Panc1 (cell line): Measurements from ENCODE around the gene MGAT5. TPM values are rescaled to one million over a fixed set of nuclear protein-coding genes. Genes with fewer than 3 reads are reported as not detected.

Experiments
- ATAC-seq: fragments of 200-7000 bp; cut with Tn5 transposase; 2 replicates; pipeline ENCODE4 v1.9.1; 2020; ENCODE audit warnings: mild to moderate bottlenecking, moderate library complexity
- BruUV-seq: library from RNA; stranded (reverse); fragments of 400-500 nt; replicated peaks from 2 replicates; lab custom pipeline; 2021; lab: Mats Ljungman, UMichigan
- CTCF ChIA-PET: fragments of 300-600 bp; sonication (Branson Sonifier 250); formaldehyde crosslinking; loops from one replicate; lab custom pipeline; 2022; ENCODE audit warnings: antibody characterized with exemption; lab: Charles Lee
- POLR2A ChIA-PET: fragments of 300-600 bp; sonication (Branson Sonifier 250); formaldehyde crosslinking; loops from one replicate; lab custom pipeline; 2022; ENCODE audit warnings: antibody characterized with exemption; lab: Charles Lee
- DNase-seq: peaks from one replicate; pipeline ENCODE4 v3.0.0-alpha.2; 2010; ENCODE audit warnings: low read depth, low spot score
- H3K27ac ChIP-seq: 2 replicates; pipeline ENCODE4 v1.5.1; 2011; ENCODE audit warnings: mild to moderate bottlenecking, low read length, inconsistent platforms
- H3K27me3 ChIP-seq: fragments of 200-500 bp; sonication (Bioruptor generic); 2 replicates; pipeline ENCODE4 v1.6.0; 2014; ENCODE audit warnings: low read length, inconsistent platforms; ENCODE audit not compliant: control insufficient read depth, insufficient read depth
- H3K36me3 ChIP-seq: fragments of 200-500 bp; sonication (Bioruptor generic); 2 replicates; pipeline ENCODE4 v1.5.1; 2014; ENCODE audit warnings: inconsistent platforms, mild to moderate bottlenecking, low read length, moderate library complexity; ENCODE audit not compliant: control insufficient read depth, insufficient read depth
- H3K4me1 ChIP-seq: 2 replicates; pipeline ENCODE4 v1.5.1; 2011; ENCODE audit warnings: inconsistent platforms, mild to moderate bottlenecking, low read length, moderate library complexity; ENCODE audit not compliant: control insufficient read depth, insufficient read depth
- H3K4me3 ChIP-seq, 2 experiments: 2 replicates each; pipeline ENCODE4 v1.5.1; 2011 to 2012; ENCODE audit warnings: low read depth in 2 of 2, low read length in 2 of 2, mild to moderate bottlenecking in 2 of 2, inconsistent platforms in 1 of 2, moderate library complexity in 1 of 2
- H3K9me3 ChIP-seq: fragments of 200-500 bp; sonication (Bioruptor generic); 2 replicates; pipeline ENCODE4 v1.5.1; 2014; ENCODE audit warnings: low read depth, mild to moderate bottlenecking, inconsistent platforms, low read length, moderate library complexity; ENCODE audit not compliant: control insufficient read depth, insufficient read depth
- CTCF ChIP-seq: fragments of 450-650 bp; IDR thresholded peaks from 2 replicates; pipeline ENCODE4 v1.5.1; 2017; ENCODE audit warnings: mild to moderate bottlenecking
- POLR2AphosphoS5 ChIP-seq: IDR thresholded peaks from 2 replicates; pipeline ENCODE4 v1.6.1; 2012; ENCODE audit warnings: mild to moderate bottlenecking, low read depth, low read length, moderate library complexity
- SIN3A ChIP-seq: IDR thresholded peaks from 2 replicates; pipeline ENCODE4 v1.6.1; 2012; ENCODE audit warnings: low read depth, mild to moderate bottlenecking, low read length, moderate library complexity, borderline replicate concordance; ENCODE audit not compliant: insufficient read depth
- TCF7L2 ChIP-seq: IDR thresholded peaks from 2 replicates; pipeline ENCODE4 v1.6.1; 2011; ENCODE audit warnings: mild to moderate bottlenecking, low read depth, low read length, inconsistent platforms
- in situ Hi-C: cut with HindIII; loops from 2 replicates; pipeline ENCODE4 v1.10.0; 2016; ENCODE audit warnings: low sequenced_read_pairs, low pct_unique_long_range_greater_than_20kb
- intact Hi-C: fragments of 100-400 bp; cut with micrococcal nuclease; formaldehyde crosslinking; loops from one replicate; pipeline ENCODE4 v1.10.0; 2022; ENCODE audit not compliant: unreplicated experiment
- total RNA-seq: library from RNA; stranded (reverse); gene quantifications from one replicate; pipeline ENCODE4 v1.2.1, GENCODE V29; 2021; ENCODE audit not compliant: unreplicated experiment
- TF ChIP-seq, protein P1 (sequence below), 2 experiments: IDR thresholded peaks; 2 replicates each; pipeline ENCODE4 v1.6.1; 2011 to 2012; ENCODE audit warnings: low read depth in 2 of 2, control low read depth in 1 of 2, low read length in 1 of 2, mild to moderate bottlenecking in 1 of 2, moderate library complexity in 1 of 2; ENCODE audit not compliant: insufficient read depth in 1 of 2

The MGAT5 gene
- total RNA-seq, 1 experiment from 2014 or later: 22.1 TPM

GRCh38 chr2:134301928-134302260 is 48.0 kb downstream of the MGAT5 start:
- ATAC-seq: no peak
- intact Hi-C loops: no loop called here
- Histone ChIP-seq H3K4me3 (no peak overlapping the region), H3K36me3 (no peaks in the 10 kb centered on the region), H3K27me3 (no peaks in the 10 kb centered on the region), H3K4me1 (no peaks in the 10 kb centered on the region), H3K27ac (no peak overlapping the region), H3K9me3 (no peaks in the 10 kb centered on the region)
- ChIA-PET CTCF (interaction anchor here (0.7 kb wide), 1 partner anchor 57 kb away, joined by 4 read pairs; no protein-coding TSS in a partner anchor), POLR2A (no interaction called here)
- no TSS peak for BruUV-seq
- TF ChIP-seq SIN3A (no peak), POLR2AphosphoS5 (no peak)
- TF ChIP-seq, protein P1, sequence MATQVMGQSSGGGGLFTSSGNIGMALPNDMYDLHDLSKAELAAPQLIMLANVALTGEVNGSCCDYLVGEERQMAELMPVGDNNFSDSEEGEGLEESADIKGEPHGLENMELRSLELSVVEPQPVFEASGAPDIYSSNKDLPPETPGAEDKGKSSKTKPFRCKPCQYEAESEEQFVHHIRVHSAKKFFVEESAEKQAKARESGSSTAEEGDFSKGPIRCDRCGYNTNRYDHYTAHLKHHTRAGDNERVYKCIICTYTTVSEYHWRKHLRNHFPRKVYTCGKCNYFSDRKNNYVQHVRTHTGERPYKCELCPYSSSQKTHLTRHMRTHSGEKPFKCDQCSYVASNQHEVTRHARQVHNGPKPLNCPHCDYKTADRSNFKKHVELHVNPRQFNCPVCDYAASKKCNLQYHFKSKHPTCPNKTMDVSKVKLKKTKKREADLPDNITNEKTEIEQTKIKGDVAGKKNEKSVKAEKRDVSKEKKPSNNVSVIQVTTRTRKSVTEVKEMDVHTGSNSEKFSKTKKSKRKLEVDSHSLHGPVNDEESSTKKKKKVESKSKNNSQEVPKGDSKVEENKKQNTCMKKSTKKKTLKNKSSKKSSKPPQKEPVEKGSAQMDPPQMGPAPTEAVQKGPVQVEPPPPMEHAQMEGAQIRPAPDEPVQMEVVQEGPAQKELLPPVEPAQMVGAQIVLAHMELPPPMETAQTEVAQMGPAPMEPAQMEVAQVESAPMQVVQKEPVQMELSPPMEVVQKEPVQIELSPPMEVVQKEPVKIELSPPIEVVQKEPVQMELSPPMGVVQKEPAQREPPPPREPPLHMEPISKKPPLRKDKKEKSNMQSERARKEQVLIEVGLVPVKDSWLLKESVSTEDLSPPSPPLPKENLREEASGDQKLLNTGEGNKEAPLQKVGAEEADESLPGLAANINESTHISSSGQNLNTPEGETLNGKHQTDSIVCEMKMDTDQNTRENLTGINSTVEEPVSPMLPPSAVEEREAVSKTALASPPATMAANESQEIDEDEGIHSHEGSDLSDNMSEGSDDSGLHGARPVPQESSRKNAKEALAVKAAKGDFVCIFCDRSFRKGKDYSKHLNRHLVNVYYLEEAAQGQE (IDR thresholded peaks at IDR 0.05; ENCODE audit: insufficient read depth in 1 of 2, low read depth in 2 of 2, low read length in 1 of 2): no peak
- in situ Hi-C loops: no loop called here
- no peak for DNase-seq

DNA sequence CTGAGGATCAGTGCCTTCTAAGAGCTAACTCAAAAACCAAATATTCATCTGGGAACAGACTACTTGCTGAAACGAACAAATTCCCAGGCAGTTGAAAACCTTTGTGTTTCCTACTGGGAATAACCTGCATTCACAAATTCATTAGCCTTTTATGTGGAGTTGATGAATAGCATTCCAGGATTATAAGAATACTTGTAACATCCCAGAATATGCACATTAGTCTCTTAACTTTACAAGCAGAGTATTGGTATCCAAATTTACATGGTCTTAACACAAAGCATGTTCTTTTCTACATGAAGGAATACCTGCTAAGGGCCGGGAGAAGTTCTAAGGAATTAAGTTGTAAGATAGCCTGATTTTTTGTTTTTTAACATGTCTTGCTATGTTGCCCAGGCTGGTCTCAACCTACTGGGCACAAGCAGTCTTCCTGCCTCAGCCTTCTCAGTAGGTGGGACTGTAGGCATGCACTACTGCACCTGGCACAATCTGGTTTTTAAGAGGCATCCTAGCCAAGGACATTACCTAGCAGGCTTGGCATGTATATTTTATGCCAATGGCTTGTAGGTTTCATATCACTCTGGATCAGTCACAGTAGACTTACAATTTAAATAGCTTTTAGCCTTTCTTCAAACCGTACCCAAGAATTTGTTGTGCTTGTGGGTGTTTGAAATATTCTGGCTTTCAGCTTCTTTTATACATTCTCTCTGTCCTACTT is 50.7 kb downstream of the MGAT5 start:
- H3K4me3 ChIP-seq: no peak overlapping the region
- ChIA-PET POLR2A (no interaction called here), CTCF (no interaction called here)
- no peak for ATAC-seq
- no peaks in the 10 kb centered on the region for H3K9me3 ChIP-seq
- H3K27ac ChIP-seq: no peak overlapping the region
- TF ChIP-seq CTCF: no peak
- in situ Hi-C loops (no loop called here), intact Hi-C loops (no loop called here)
- H3K36me3 ChIP-seq: no peaks in the 10 kb centered on the region
- BruUV-seq: no TSS peak
- H3K27me3 ChIP-seq: no peaks in the 10 kb centered on the region
- no peak for DNase-seq
- H3K4me1 ChIP-seq: no peaks in the 10 kb centered on the region

DNA sequence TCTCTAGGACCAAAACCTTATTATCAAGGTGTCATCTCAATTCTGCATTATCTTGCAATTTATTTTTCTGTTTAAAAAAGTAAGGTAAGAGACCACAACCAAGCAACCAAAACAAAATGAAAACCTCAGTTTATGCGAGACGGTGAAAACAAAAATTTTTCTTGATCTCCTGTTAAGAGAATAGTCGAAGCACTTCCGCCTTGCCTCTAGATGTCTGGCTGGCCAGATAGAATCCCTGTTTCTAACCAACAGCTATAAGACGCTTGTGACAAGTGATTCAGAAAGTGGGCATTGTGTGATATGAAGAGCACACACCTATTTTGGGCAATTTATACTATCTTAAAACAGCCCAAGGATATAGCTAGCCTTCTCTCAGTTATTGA is 51.2 kb downstream of the MGAT5 start:
- Histone ChIP-seq H3K4me3 (no peak overlapping the region), H3K36me3 (no peaks in the 10 kb centered on the region), H3K27me3 (no peaks in the 10 kb centered on the region), H3K27ac (no peak overlapping the region), H3K4me1 (no peaks in the 10 kb centered on the region), H3K9me3 (no peaks in the 10 kb centered on the region)
- no TSS peak for BruUV-seq
- POLR2A ChIA-PET: no interaction called here
- intact Hi-C loops (no loop called here), in situ Hi-C loops (no loop called here)
- TF ChIP-seq TCF7L2: no peak
- TF ChIP-seq POLR2AphosphoS5: no peak
- no peak for TF ChIP-seq SIN3A
- TF ChIP-seq, protein P1 (IDR thresholded peaks at IDR 0.05; ENCODE audit: insufficient read depth in 1 of 2, low read depth in 2 of 2, low read length in 1 of 2): no peak
- TF ChIP-seq CTCF: no peak
- ATAC-seq (no peak), DNase-seq (no peak)
- CTCF ChIA-PET: no interaction called here
